ENCODE measurements around the gene DGKB. TPM values are rescaled to one million over a fixed set of nuclear protein-coding genes. Genes with fewer than 3 reads are reported as not detected.
A peak's percentile ranks its signal among the peaks of the same experiment; 100 is the strongest.

Gene DGKB
- total and polyA plus RNA-seq, 2 of the 8 experiments (the other 6 are each of a cell fraction or from before 2014, with no cell fraction given) = 1.9 to 2.6 TPM

DNA sequence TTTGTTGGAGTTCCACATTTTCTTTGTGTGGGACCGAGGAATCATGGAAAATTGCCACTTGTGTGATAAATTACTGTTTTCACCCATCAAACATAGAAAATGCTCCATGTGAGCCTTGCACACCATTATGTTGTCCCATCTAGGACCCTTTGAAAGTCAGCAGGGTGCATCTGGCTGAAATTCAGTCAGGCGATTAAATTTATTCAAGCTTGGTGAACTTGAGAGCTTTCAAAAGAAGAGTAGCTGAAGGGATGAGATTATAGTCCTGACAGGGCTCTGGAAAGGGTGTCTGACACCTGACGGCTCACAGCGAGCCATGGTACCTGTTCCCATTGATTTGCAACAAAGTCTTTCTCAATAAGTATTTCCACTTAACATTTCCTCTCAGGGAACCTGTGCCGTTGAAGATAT lies 513.4 kb downstream of the DGKB start:
- Histone ChIP-seq H2AFZ (ENCODE audit: low read length) (0 out of 2 replicates have a peak overlapping the region, but pooled peaks have one; percentile 22), H4K8ac (ENCODE audit: extremely low read depth, insufficient read depth, low read length) (no peak overlapping the region), H3K4me3 (ENCODE audit: extremely low read depth in 1 of 4, insufficient read depth in 2 of 4, low read depth in 3 of 4, low read length in 4 of 4) (no peak overlapping the region), H3K23me2 (ENCODE audit: low read depth, low read length) (no peaks in the 10 kb centered on the region), H4K20me1 (replicated peaks in 1 of 2; ENCODE audit: control insufficient read depth in 1 of 2, insufficient read depth in 2 of 2, low read length in 2 of 2) (no peaks in the 10 kb centered on the region), H3K23ac (ENCODE audit: insufficient read length) (no peak overlapping the region), H4K91ac (replicated peaks; ENCODE audit: insufficient read length, low read length) (no peak overlapping the region), H3K18ac (ENCODE audit: extremely low read depth, low read length) (no peak overlapping the region), H3K4me1 (replicated peaks in 1 of 4; ENCODE audit: control insufficient read depth in 3 of 4, insufficient read depth in 4 of 4, low read length in 3 of 4) (peaks cover 0 to 3% (median 0%) of the 10 kb centered on the region in 4 experiments; a peak in 2 of 7 replicates), H3K14ac (ENCODE audit: insufficient read length) (no peak overlapping the region), H3K4me2 (ENCODE audit: insufficient read depth in 1 of 2, low read depth in 2 of 2, low read length in 2 of 2) (no peak overlapping the region), H3K56ac (replicated peaks; ENCODE audit: insufficient read length, low read depth, low read length) (no peak overlapping the region), H3K27me3 (replicated peaks in 1 of 4; ENCODE audit: control insufficient read depth in 3 of 4, extremely low read depth in 1 of 4, insufficient read depth in 3 of 4, low read length in 3 of 4) (no peaks in the 10 kb centered on the region), H3K36me3 (ENCODE audit: control insufficient read depth in 2 of 4, insufficient read depth in 4 of 4, low read length in 3 of 4) (no peaks in the 10 kb centered on the region), H2BK15ac (ENCODE audit: low read length) (no peak overlapping the region), H3K4ac (replicated peaks; ENCODE audit: insufficient read length, low read depth, low read length) (no peak overlapping the region), H3K9me3 (ENCODE audit: insufficient read depth in 2 of 2, low read depth in 1 of 2, low read length in 1 of 2) (no peaks in the 10 kb centered on the region), H3K79me2 (ENCODE audit: control insufficient read depth in 1 of 2, insufficient read depth in 2 of 2, low read length in 2 of 2) (no peaks in the 10 kb centered on the region), H2AK5ac (ENCODE audit: low read depth, low read length) (no peak overlapping the region), H2BK12ac (ENCODE audit: low read depth, low read length) (no peak overlapping the region), H4K5ac (ENCODE audit: insufficient read length, low read depth, low read length) (no peak overlapping the region), H2BK20ac (ENCODE audit: low read length) (no peak overlapping the region), H3K27ac (ENCODE audit: low read depth, low read length) (no peak overlapping the region), H2BK120ac (replicated peaks; ENCODE audit: low read depth, low read length) (no peak overlapping the region), H2BK5ac (ENCODE audit: low read depth, low read length) (no peak overlapping the region), H3K79me1 (ENCODE audit: low read depth, low read length) (no peaks in the 10 kb centered on the region), H3K9ac (replicated peaks in 1 of 4; ENCODE audit: extremely low read depth in 1 of 4, low read depth in 3 of 4, low read length in 3 of 4) (no peak overlapping the region)
- ChIA-PET POLR2A (ENCODE audit: partially characterized antibody) (interaction anchor here (0.6 kb wide), 1 partner anchor 14 kb away, joined by 3 read pairs; no protein-coding TSS in a partner anchor), CTCF (ENCODE audit: partially characterized antibody) (interaction anchor here (0.7 to 1.5 kb wide), 2 partner anchors 8 to 9 kb away, joined by 3 to 4 read pairs; no protein-coding TSS in a partner anchor)
- DNase-seq (ENCODE audit: low read depth in 1 of 2, low spot score in 2 of 2) (no peak), FAIRE-seq (no peak)
- 87% methylated on average over 5 of the region's 5 CpGs; no CpG with 5 or more reads in 1 of the 2 experiments for WGBS, 2 experiments (ENCODE audit: extremely low coverage in 1 of 2, insufficient coverage in 1 of 2, insufficient read length in 1 of 2, insufficient replicate concordance in 2 of 2, low coverage in 1 of 2, low lambda C conversion rate in 2 of 2, missing lambda C conversion rate in 1 of 2)
- TF ChIP-seq CEBPB (IDR thresholded peaks at IDR 0.05; ENCODE audit: low read depth, low read length) (no peak), KDM1A (IDR thresholded peaks at IDR 0.05; ENCODE audit: borderline replicate concordance, low read length) (no peak), RXRA (IDR thresholded peaks at IDR 0.05; ENCODE audit: insufficient read depth, low read depth, low read length) (no peak), YY1 (IDR thresholded peaks at IDR 0.05; ENCODE audit: low read depth, low read length) (no peak), SRF (IDR thresholded peaks at IDR 0.05; ENCODE audit: low read depth, low read length) (no peak), EZH2 (IDR thresholded peaks at IDR 0.05; ENCODE audit: low read depth, low read length, severe bottlenecking) (no peak)
- TF ChIP-seq, protein P1, sequence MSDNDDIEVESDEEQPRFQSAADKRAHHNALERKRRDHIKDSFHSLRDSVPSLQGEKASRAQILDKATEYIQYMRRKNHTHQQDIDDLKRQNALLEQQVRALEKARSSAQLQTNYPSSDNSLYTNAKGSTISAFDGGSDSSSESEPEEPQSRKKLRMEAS (IDR thresholded peaks at IDR 0.05) = no peak

All from H1 (cell line).